ENCODE data around the gene POLR3G.

- no peak for TF ChIP-seq CTCF (conservative IDR thresholded peaks at IDR 0.05)
- no peak for TF ChIP-seq ZFX (IDR thresholded peaks at IDR 0.05)
Measured at GRCh38 chr5:90555666-90556065, 81.0 kb downstream of the POLR3G start.
